ENCODE data around the gene PYGO2.
"Not testable (repeated sequence)": the region's sequence is repeated elsewhere in the genome, so short reads cannot be mapped to it uniquely, and the experiment has no call there.

PYGO2 gene

GRCh38 chr1:154982897-154983648 lies 21.5 kb upstream of the PYGO2 start, which contains the start of gene FLAD1:
FLAD1 (plus strand) TSS chr1:154983344; CDS start chr1:154983695, 351 bp downstream.
- peak; percentile 74 to 97 for DNase-seq (ENCODE audit: low read depth in 1 of 2, low spot score in 1 of 2)

GRCh38 chr1:154982341-154982740 lies 20.8 kb upstream of the PYGO2 start:
- no peak for DNase-seq (ENCODE audit: low read depth in 1 of 2, low spot score in 1 of 2)

GRCh38 chr1:154978360-154978759 lies 16.8 kb upstream of the PYGO2 start:
- DNase-seq (ENCODE audit: low read depth in 1 of 2, low spot score in 1 of 2), result no peak

GRCh38 chr1:154977762-154978161 lies 16.2 kb upstream of the PYGO2 start:
- DNase-seq (ENCODE audit: low read depth in 1 of 2, low spot score in 1 of 2), result not testable (repeated sequence)

GRCh38 chr1:154975409-154976059 lies 14.0 kb upstream of the PYGO2 start:
- DNase-seq (ENCODE audit: low read depth in 1 of 2, low spot score in 1 of 2), result peak in 1 of 2 donors; percentile 37

- peak; percentile 90 to 93 for DNase-seq (ENCODE audit: low read depth in 1 of 2, low spot score in 1 of 2)
These were observed 13.3 kb upstream of the PYGO2 start for GRCh38 chr1:154974808-154975408.

- peak; percentile 90 to 94 for DNase-seq (ENCODE audit: low read depth in 1 of 2, low spot score in 1 of 2)
These were observed 12.7 kb upstream of the PYGO2 start, which contains the start of gene CKS1B for GRCh38 chr1:154974102-154974807. CKS1B (plus strand) TSS chr1:154974681; CDS start chr1:154974746, 65 bp downstream.

GRCh38 chr1:154973344-154974101 lies 11.9 kb upstream of the PYGO2 start:
- DNase-seq (ENCODE audit: low read depth in 1 of 2, low spot score in 1 of 2), result peak; percentile 86 to 91

GRCh38 chr1:154972517-154973343 lies 11.1 kb upstream of the PYGO2 start:
- no peak for DNase-seq (ENCODE audit: low read depth in 1 of 2, low spot score in 1 of 2)

GRCh38 chr1:154972213-154972516 lies 10.6 kb upstream of the PYGO2 start:
- DNase-seq (ENCODE audit: low read depth in 1 of 2, low spot score in 1 of 2), result no peak

- no peak for DNase-seq (ENCODE audit: low read depth in 1 of 2, low spot score in 1 of 2)
These were observed 9.9 kb upstream of the PYGO2 start for GRCh38 chr1:154971341-154971998.

- no peak for DNase-seq (ENCODE audit: low read depth in 1 of 2, low spot score in 1 of 2)
These were observed 9.2 kb upstream of the PYGO2 start, which contains the start of gene SHC1 for GRCh38 chr1:154970631-154971340. SHC1 (minus strand) TSS chr1:154970747; CDS start chr1:154970526, 221 bp downstream.

GRCh38 chr1:154969860-154970452 lies 8.4 kb upstream of the PYGO2 start:
- DNase-seq (ENCODE audit: low read depth in 1 of 2, low spot score in 1 of 2), result no peak

GRCh38 chr1:154969246-154969645 lies 7.7 kb upstream of the PYGO2 start:
- no peak for DNase-seq (ENCODE audit: low read depth in 1 of 2, low spot score in 1 of 2)

- DNase-seq (ENCODE audit: low read depth in 1 of 2, low spot score in 1 of 2), result no peak
These were observed 7.1 kb upstream of the PYGO2 start for GRCh38 chr1:154968731-154969130.

GRCh38 chr1:154967331-154967950 lies 5.9 kb upstream of the PYGO2 start:
- DNase-seq (ENCODE audit: low read depth in 1 of 2, low spot score in 1 of 2), result no peak

GRCh38 chr1:154966111-154966510 lies 4.5 kb upstream of the PYGO2 start:
- no peak for DNase-seq (ENCODE audit: low read depth in 1 of 2, low spot score in 1 of 2)

GRCh38 chr1:154964359-154964758 lies 2.8 kb upstream of the PYGO2 start:
- no peak for DNase-seq (ENCODE audit: low read depth in 1 of 2, low spot score in 1 of 2)
